Neutrophil (primary cell): ENCODE measurements around the gene HELZ2.

Source experiments
- H3K27ac ChIP-seq: fragments of 200-600 bp; sonication (generic); 2 replicates; pipeline ENCODE4 v1.5.1; 2016; ENCODE audit warnings: mild to moderate bottlenecking, moderate library complexity
- H3K27me3 ChIP-seq: fragments of 200-600 bp; sonication (generic); 2 replicates; pipeline ENCODE4 v1.6.0; 2016; ENCODE audit warnings: mild to moderate bottlenecking
- H3K36me3 ChIP-seq: fragments of 200-600 bp; sonication (generic); 2 replicates; pipeline ENCODE4 v1.5.1; 2017
- H3K4me1 ChIP-seq, 2 experiments: fragments of 200-600 bp in 1 of 2; sonication (generic) in 1 of 2; 1 replicate in 1 of 2; 2 replicates in 1 of 2; pipeline versions ENCODE4 v1.5.1 to v1.6.1; 2013 to 2016; ENCODE audit warnings: low read depth in 1 of 2, low read length in 1 of 2, mild to moderate bottlenecking in 1 of 2, moderate library complexity in 1 of 2; ENCODE audit not compliant: control insufficient read depth in 1 of 2, insufficient read depth in 1 of 2
- H3K4me3 ChIP-seq, 2 experiments: fragments of 200-600 bp in 1 of 2; sonication (generic) in 1 of 2; 1 replicate in 1 of 2; 2 replicates in 1 of 2; pipeline ENCODE4 v1.5.1; 2013 to 2016; ENCODE audit warnings: low read depth in 1 of 2, low read length in 1 of 2, mild to moderate bottlenecking in 1 of 2, moderate library complexity in 1 of 2
- H3K9me3 ChIP-seq: fragments of 200-600 bp; sonication (generic); 2 replicates; pipeline ENCODE4 v1.5.1; 2016
- CTCF ChIP-seq: fragments of 200-600 bp; sonication (generic); IDR thresholded peaks from 2 replicates; pipeline ENCODE4 v1.5.1; 2016; ENCODE audit warnings: antibody characterized with exemption

Gene HELZ2

DNA sequence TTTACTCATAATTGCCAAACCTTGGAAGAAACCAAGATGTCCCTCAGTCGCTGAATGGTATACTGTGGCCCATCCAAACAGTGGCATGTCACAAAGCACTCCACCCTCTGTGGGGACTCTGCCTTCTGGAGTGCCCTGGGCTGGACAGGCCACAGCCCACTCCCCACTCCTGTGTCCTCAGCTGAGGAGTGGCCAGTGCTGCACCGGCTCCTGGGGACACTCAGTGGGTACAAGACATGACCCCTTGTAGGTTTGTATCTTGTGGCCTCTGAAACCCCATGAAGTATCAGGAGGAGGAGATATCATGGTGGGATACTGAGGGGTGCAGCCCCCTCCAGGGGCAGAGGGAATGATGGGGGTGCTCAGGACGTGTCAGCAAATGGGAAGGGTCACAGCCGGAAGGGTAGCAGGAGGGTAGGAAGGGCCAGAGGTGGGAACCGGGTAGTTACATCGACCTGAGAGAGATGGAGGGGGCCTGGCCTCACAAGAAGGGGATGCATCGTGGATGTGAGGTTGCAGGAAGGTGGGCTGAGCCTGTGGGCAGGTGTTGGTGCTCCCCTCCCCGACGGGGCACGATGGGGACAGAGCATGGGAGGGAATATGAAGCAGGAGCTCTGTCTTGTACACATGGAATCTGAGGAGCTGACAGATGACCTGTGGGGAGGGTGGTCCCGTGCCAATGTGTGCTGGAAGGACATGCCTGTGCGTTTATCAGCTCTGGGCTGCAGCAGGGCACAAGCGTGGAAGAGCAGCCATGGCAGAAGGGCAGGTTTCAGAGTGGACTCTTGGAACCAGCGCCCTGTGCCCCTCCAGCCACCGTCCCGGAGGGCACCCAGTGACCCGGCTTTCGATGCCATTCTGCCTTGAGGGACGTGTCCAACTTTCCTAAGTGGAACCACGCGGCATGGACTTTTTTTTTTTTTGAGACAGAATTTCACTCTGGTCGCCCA lies 11.9 kb upstream of the HELZ2 start:
- H3K36me3 ChIP-seq, result peaks cover 39% of the 10 kb centered on the region
- H3K27me3 ChIP-seq, result no peaks in the 10 kb centered on the region
- H3K4me1 ChIP-seq, result peaks cover 34 to 38% of the 10 kb centered on the region in 2 experiments
- no peaks in the 10 kb centered on the region for H3K9me3 ChIP-seq
- H3K4me3 ChIP-seq, result no peak overlapping the region
- no peak for TF ChIP-seq CTCF
- peak overlapping the region; percentile 78 for H3K27ac ChIP-seq

DNA sequence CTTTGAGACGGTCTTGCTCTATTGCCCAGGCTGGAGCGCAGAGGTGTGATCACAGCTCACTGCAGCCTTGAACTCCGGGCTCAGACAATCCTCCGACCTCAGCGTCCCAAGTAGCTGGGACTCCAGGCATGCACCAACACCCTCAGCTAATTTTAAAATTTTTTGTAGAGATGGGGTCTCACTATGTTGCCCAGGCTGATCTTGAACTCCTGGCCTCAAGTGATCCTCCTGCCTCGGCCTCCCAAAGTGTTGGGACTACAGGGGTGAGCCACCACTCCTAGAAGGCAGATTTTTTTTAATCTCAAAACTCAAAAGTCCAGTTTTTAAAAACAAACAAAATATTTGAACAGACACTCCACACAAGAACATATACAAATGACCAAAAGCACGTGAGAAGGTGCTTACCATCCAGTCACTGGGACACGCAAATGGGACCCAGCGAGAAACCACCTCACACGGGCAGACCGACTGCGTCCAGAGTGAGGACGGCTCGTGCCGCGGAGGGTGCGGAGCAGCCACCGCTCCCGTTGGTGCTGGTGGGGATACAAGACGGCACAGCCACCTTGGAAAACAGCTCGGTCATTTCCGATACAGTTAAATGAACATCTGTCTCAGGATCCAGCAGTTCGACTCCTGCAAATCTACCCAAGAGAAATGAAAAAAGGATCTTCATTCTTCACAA lies 8.5 kb upstream of the HELZ2 start:
- TF ChIP-seq CTCF, result no peak
- no peaks in the 10 kb centered on the region for H3K9me3 ChIP-seq
- H3K27me3 ChIP-seq, result peaks cover 30% of the 10 kb centered on the region
- H3K4me1 ChIP-seq, result peaks cover 32 to 56% of the 10 kb centered on the region in 2 experiments
- H3K27ac ChIP-seq, result no peak overlapping the region
- H3K4me3 ChIP-seq, result no peak overlapping the region
- H3K36me3 ChIP-seq, result peaks cover 7% of the 10 kb centered on the region

- Histone ChIP-seq H3K9me3 (no peaks in the 10 kb centered on the region), H3K4me3 (no peak overlapping the region), H3K4me1 (peaks cover 16 to 43% of the 10 kb centered on the region in 2 experiments), H3K27me3 (peaks cover 44% of the 10 kb centered on the region), H3K36me3 (no peaks in the 10 kb centered on the region), H3K27ac (no peak overlapping the region)
- TF ChIP-seq CTCF, result no peak
Measured at GRCh38 chr20:63580796-63581461, 6.9 kb upstream of the HELZ2 start.

DNA sequence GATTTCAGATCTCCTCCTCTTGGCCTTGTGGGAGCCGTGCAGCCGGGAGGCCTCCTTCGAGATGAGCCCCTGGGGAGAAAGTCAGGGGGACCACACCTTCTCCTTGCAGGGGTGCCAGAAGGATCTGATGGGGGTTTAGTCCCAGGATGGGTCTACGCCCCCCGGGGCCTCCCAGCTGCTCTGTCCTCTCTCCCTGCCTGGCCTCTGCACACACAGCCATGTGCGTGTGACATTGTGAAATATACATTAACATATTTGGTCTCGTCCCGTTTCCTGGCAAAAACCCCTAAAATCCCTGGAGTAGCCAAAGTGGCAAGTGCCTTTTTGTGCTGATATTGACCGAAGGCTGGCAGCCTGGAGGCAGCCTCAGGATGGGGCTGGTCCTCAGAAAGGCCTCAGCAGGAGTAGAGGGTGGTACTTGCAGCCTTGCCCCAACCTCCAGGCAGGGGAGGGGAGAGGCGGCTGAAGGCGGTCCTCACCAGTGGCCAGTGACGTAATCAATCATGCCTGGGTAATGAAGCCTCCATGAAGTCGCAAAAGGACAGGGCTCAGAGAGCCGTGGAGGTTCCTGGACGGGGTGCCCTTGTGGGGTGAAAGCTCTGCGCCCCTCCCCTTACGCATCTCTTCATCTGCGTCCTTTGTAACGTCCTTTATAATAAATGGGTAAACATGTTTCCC lies 5.1 kb upstream of the HELZ2 start:
- Histone ChIP-seq H3K27ac (peak overlapping the region; percentile 85), H3K4me1 (peaks cover 12 to 42% of the 10 kb centered on the region in 2 experiments), H3K9me3 (no peaks in the 10 kb centered on the region), H3K4me3 (no peak overlapping the region), H3K36me3 (no peaks in the 10 kb centered on the region), H3K27me3 (peaks cover 44% of the 10 kb centered on the region)
- no peak for TF ChIP-seq CTCF
